Astrocyte (in vitro differentiated cells and primary cell): ENCODE results near the gene PLCH2.

ENCODE experiments used
- CTCF ChIP-seq: IDR thresholded peaks from 2 replicates; pipeline ENCODE4 v1.5.1; 2011; ENCODE audit warnings: low read depth, mild to moderate bottlenecking, inconsistent platforms, low read length, moderate library complexity; ENCODE audit not compliant: insufficient read depth
- EZH2 ChIP-seq: IDR thresholded peaks from 2 replicates; pipeline ENCODE4 v1.6.1; 2012; ENCODE audit warnings: mild to moderate bottlenecking, low read length, inconsistent platforms; ENCODE audit not compliant: insufficient read depth

GRCh38 chr1:2455757-2456156 lies 20.3 kb upstream of the PLCH2 start:
- TF ChIP-seq CTCF = no peak
- TF ChIP-seq EZH2 = no peak
